GM18505 (cell line): ENCODE results near the gene ACACB.

Source experiments
- ATAC-seq: cut with Tn5 transposase; IDR thresholded peaks from one replicate; pipeline ENCODE4 v1.9.1; 2021; ENCODE audit not compliant: unreplicated experiment
- POLR2A ChIP-seq: IDR thresholded peaks from 4 replicates; pipeline ENCODE4 v1.6.1; 2011; ENCODE audit warnings: borderline replicate concordance; ENCODE audit not compliant: insufficient read depth, insufficient read length; ENCODE audit errors: extremely low read depth

ACACB gene

DNA sequence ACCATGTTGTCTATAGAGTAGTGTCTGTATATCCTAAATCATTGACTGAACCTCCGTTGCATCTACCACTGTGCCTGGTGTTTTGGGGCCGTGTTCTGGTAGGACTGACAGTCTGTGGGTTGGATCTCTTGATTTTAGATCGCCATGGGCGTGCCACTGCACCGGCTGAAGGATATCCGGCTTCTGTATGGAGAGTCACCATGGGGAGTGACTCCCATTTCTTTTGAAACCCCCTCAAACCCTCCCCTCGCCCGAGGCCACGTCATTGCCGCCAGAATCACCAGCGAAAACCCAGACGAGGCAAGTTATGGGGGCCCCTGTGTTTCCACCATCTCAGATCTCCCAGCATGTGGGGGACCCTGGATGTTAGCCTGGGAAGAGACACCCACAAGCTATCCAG lies 69.1 kb downstream of the ACACB start:
- no peak for ATAC-seq
- no peak for TF ChIP-seq POLR2A

DNA sequence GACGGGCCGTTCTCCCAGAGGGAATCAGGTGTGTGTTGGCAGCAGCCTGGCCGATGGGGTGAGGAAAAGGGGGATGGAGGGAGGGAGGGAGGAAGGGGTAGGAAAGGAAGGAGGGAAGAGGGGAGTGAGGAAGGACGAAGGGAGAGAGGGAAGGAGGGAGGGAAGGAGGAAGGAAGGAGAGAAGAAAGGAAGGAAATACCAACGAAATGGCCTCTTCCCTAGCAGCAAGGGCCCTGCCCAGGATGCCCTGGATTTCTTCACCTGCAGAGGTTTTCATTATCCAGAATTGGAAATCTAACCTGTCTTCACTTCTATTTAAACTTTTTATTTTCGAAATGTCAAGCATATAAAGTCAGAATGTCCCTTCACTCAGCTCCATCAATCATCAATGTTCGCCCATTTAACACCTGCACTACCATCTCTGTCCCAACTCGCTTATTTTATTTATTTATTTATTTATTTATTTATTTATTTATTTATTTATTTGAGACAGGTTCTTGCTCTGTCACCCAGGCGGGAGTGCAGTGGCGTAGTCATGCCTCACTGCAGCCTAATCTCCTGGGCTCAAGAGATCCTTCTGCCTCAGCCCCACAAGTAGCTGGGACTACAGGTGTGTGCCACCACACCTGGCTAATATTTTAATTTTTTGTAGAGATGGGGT lies 70.7 kb downstream of the ACACB start:
- ATAC-seq, result no peak
- no peak for TF ChIP-seq POLR2A

DNA sequence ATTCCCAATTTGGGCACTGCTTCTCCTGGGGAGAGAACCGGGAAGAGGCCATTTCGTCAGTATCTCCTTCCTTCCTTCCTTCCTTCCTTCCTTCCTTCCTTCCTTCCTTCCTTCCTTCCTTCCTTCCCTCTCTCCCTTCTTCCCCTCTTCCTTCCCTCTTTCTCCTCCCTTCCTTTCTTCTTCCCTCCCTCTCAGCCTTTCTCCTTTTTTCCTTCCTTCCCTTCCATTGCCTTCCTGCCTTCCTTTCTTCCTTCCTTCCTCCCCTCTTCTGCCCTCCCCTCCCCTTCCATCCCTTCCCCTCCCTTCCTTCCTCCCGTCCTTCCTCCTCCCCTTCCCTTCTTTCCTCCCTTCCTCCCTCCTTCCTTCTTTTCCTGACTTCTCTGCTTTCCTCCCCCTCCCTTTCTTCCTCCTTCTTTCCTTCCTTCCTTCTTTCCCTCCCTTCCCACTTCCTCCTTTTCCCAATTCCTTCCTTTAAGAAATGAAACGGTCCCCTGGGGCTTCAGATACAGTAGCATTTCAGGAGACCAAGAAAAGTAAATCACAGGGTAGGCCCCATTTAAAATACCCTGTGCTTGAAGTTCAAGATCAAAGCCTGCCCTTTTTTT lies 71.8 kb downstream of the ACACB start:
- no peak for TF ChIP-seq POLR2A
- ATAC-seq, result no peak

DNA sequence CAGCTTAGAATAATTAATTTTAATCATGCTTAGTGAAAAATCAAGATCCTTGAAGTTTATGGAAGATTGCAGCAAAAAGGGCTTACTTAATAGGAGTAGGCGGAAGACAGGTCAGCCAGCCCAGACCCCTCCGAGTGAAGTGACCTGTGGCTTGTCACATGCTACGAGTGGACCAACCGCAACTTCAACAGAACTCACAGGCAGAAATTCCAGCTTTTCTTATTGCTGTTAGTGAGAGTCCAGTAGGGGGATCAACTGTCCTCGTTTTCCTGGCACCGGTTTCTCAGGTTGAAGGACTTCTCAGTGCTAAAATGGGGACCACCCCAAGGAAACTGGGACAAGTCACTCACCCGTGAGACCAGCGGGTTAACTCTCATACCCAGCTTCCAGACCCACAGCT lies 72.9 kb downstream of the ACACB start:
- no peak for ATAC-seq
- TF ChIP-seq POLR2A, result no peak

DNA sequence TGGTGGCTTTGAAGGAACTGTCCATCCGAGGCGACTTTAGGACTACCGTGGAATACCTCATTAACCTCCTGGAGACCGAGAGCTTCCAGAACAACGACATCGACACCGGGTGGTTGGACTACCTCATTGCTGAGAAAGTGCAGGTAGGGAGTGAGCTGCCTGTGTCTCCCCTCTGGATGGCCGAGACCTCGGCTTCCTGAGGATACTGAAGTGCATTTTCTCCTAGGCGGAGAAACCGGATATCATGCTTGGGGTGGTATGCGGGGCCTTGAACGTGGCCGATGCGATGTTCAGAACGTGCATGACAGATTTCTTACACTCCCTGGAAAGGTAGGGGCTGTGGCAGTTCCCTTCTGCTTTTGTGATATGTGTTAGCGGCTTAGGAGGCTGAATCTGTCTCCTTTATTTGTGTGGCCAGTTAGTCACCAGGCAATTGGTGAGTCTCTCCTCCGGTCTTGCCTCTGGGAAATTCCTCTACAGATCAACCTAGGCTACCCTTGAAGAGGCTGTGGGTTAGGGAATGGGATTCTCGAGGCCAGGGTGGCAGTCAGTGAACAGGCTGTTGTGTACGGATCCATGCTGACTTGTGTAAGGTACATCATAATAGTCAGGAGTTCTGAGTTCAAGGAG lies 75.3 kb downstream of the ACACB start:
- ATAC-seq, result no peak
- TF ChIP-seq POLR2A, result no peak

DNA sequence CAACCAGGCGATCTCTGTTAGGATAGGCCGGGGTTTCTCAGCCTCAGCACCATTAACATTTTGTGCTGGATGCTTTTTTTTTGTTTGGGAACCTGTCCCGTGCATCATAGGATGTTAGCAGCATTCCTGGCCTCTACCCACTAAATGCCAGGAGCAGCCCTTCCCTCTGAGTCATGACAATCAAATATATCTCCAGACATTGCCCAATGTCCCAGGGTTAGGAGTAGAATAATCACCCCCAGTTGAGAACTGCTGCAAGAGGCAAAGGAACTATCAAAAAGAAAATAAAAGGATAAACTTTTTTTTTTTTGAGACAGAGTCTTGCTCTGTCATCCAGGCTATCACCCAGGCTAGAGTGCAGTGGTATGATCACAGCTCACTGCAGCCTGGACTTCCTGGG lies 76.0 kb downstream of the ACACB start:
- ATAC-seq, result no peak
- TF ChIP-seq POLR2A, result no peak

DNA sequence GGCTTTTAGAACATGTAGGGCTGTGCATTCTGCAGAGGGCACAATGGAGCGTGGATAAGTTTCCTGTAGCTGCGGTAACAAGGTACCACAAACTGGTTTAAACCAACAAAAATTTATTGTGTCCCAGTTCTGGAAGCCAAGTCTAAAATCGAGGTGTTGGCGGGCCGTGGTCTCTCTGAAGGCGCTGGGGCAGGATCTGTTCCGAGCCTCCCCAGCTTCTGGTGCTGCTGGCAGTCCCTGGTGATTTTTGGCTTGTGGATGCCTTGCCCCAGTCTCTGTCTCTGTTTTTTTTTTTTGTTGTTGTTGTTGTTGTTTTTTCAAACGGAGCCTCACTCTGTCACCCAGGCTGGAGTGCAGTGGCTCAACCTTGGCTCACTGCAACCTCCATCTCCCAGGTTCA lies 77.5 kb downstream of the ACACB start:
- TF ChIP-seq POLR2A, result no peak
- ATAC-seq, result no peak

DNA sequence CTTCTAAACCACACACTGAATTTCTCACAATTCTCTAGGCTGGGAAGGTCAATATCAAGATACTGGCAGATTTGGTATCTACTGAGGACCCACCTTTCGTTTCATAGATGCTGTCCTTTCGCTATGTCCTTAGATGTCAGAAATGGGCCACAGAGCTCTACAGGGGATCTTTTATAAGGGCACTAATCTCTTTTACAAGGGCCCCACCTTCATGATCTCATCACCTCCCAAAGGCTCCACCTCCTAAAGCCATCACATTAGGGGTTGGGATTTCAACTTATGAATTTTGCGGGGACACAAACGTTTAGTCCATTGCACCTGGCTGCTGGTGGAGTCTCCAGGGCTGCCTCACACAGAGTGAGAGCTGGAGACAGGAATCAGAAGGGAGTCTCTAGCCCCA lies 79.9 kb downstream of the ACACB start:
- no peak for TF ChIP-seq POLR2A
- no peak for ATAC-seq

DNA sequence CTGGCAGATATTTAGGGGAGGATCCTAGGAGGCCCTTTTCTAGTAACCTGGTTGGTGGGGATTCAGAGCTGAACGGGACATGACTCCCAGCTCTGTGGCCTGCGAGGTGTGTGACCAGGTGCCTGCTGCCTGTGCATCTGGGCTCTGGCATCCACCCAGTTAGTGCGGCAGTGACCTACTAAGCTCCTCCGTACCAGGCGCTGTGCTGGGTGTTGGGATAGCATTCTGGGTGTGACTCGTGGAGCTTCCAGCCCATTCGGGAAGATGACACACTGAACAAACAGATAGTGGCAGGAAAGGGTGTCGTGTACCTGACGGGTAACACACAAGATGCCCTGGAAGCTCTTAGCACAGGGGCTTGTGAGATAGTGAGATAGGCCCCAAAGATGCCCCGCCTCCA lies 80.9 kb downstream of the ACACB start:
- ATAC-seq, result no peak

DNA sequence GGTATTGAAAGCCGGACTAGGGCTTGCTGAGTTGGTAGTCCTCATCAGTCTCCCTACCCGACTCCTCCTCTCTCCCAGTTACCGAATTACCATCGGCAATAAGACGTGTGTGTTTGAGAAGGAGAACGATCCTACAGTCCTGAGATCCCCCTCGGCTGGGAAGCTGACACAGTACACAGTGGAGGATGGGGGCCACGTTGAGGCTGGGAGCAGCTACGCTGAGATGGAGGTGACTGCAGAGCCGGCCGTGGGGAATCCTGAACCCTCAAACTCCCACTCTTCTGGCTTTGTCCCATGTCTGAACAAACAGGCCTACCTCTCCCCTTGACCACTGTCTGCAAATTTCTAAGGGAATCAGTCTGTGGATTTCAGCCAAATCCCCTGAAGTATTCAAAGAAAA lies 82.9 kb downstream of the ACACB start:
- TF ChIP-seq POLR2A, result no peak
- ATAC-seq, result no peak

More for the DNA sequence above, 80.9 kb downstream of the ACACB start:
- TF ChIP-seq POLR2A, result no peak

DNA sequence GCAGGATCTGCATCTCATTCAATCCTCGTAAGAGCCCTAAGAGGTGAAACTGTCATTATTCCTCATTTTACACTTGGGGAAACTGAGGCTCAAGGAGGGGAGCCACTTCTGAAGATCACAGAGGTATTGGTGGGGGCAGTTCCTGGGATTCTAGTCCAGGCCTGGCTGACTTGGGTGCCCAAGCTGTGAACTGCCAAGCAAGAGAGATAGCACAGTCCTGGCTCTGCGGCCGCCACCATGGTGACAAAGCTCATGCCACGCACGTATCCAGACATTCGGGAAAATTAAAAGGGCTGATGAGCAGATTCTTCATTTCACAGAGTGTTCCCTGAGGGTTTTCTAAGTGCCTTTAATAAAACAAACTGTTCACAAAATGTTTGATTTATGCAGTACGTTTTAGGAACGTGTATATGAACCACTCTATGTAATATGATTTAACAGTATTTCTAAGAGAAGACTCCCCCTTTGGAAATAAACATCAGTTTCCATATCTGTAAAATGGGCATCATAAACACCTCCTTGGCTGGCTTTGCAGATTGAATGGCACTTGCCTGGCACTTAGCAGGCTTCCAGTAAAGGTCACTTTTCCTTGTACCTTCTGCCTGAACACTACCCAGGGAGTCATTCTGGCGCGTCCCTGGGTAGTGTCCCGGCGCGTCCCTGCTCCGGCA lies 84.6 kb downstream of the ACACB start:
- no peak for ATAC-seq
- TF ChIP-seq POLR2A, result no peak

DNA sequence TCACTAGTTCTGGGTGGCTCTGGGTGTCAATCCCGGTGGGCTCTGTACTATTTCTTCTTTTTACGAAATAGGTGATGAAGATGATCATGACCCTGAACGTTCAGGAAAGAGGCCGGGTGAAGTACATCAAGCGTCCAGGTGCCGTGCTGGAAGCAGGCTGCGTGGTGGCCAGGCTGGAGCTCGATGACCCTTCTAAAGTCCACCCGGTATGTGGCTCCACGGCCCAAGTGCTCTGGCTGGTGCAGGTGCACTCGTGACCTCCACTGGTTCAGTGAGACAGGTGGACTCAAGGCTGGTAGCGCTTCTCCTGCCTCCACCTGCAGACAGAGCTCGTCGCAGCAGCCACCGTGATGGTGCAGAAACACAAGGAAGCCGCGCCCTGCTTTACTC lies 85.1 kb downstream of the ACACB start:
- no peak for TF ChIP-seq POLR2A
- no peak for ATAC-seq

DNA sequence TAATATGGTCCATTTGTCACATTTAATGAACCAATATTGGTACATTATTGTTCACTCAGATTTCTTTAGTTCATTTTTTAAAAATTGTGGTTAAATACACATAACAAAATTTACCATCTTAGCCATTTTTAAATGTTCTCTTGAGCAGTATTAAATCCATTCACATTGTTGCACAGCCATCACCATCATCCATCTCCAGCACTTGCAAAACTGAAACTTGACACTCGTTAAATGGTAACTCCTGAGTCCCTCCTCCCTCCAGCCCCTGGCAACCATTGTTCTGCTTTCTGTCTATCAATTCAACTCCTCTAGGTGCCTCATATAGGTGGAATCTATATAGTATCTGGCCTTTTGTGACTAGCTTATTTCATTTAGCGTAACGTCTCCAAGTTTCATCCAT lies 86.4 kb downstream of the ACACB start:
- ATAC-seq, result no peak
- TF ChIP-seq POLR2A, result no peak

DNA sequence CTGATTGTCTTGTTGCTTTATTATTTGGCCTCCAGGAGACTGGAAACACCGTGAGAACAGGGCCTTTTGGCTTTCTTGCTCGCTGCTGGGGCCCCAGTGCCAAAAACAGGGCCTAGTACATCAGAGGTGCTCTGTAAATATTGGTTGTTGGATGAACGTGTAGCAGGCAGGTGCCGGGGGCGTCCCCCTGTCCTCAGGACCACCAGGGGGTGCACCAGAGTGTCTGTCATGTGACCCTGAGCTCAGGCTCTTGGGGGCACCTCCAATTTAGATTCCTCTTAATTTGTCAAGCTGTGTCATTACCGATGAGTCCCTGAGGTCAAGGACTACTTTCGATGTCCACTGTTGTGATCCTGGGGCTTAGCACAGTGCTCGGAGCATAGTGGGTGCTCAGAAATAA lies 87.1 kb downstream of the ACACB start:
- ATAC-seq, result no peak
- TF ChIP-seq POLR2A, result no peak
